H9 (cell line): ENCODE data around the gene THSD4. TPM values are rescaled to one million over a fixed set of nuclear protein-coding genes. Genes with fewer than 3 reads are reported as not detected.

Experiments used
- DNase-seq: peaks from one replicate; pipeline ENCODE4 v3.0.0-alpha.2; 2017
- H2AFZ ChIP-seq: one replicate; pipeline ENCODE4 v1.6.1; 2013; ENCODE audit warnings: mild to moderate bottlenecking, low read length, control low read depth, moderate library complexity
- H2AK5ac ChIP-seq: 2 replicates; pipeline ENCODE4 v1.6.1; 2013; ENCODE audit warnings: low read length, control low read depth, mixed read lengths; ENCODE audit not compliant: insufficient read length
- H2BK120ac ChIP-seq: one replicate; pipeline ENCODE4 v1.6.1; 2013; ENCODE audit warnings: low read depth, mild to moderate bottlenecking, low read length, control low read depth, inconsistent platforms; ENCODE audit not compliant: poor library complexity, severe bottlenecking
- H2BK12ac ChIP-seq: 2 replicates; pipeline ENCODE4 v1.6.1; 2013; ENCODE audit warnings: low read length, control low read depth, mixed read lengths, low read depth; ENCODE audit not compliant: insufficient read length
- H2BK15ac ChIP-seq: 2 replicates; pipeline ENCODE4 v1.6.1; 2013; ENCODE audit warnings: low read depth, low read length, control low read depth
- H2BK20ac ChIP-seq: one replicate; pipeline ENCODE4 v1.6.1; 2013; ENCODE audit warnings: low read depth, mild to moderate bottlenecking, low read length, control low read depth, inconsistent platforms; ENCODE audit not compliant: poor library complexity, severe bottlenecking
- H2BK5ac ChIP-seq: 2 replicates; pipeline ENCODE4 v1.6.1; 2013; ENCODE audit warnings: low read length, control low read depth, mixed read lengths; ENCODE audit not compliant: insufficient read length
- H3K14ac ChIP-seq: 2 replicates; pipeline ENCODE4 v1.6.1; 2013; ENCODE audit warnings: low read length, control low read depth; ENCODE audit not compliant: insufficient read depth
- H3K18ac ChIP-seq: 2 replicates; pipeline ENCODE4 v1.6.1; 2013; ENCODE audit warnings: low read depth, mild to moderate bottlenecking, mixed read lengths, low read length, control low read depth; ENCODE audit not compliant: insufficient read length
- H3K23ac ChIP-seq: 2 replicates; pipeline ENCODE4 v1.6.1; 2013; ENCODE audit warnings: low read length, control low read depth, mixed read lengths, low read depth; ENCODE audit not compliant: insufficient read length
- H3K23me2 ChIP-seq: 2 replicates; pipeline ENCODE4 v1.6.1; 2013; ENCODE audit warnings: low read depth, mild to moderate bottlenecking, mixed read lengths, low read length, control low read depth; ENCODE audit not compliant: insufficient read length, poor library complexity, severe bottlenecking
- H3K27ac ChIP-seq: 2 replicates; pipeline ENCODE4 v1.5.1; 2013; ENCODE audit warnings: low read length, control low read depth, mixed read lengths, low read depth; ENCODE audit not compliant: insufficient read length
- H3K27me3 ChIP-seq: 2 replicates; pipeline ENCODE4 v1.6.1; 2013; ENCODE audit warnings: low read length, control low read depth, inconsistent platforms; ENCODE audit not compliant: insufficient read depth
- H3K4ac ChIP-seq: 2 replicates; pipeline ENCODE4 v1.6.1; 2013; ENCODE audit warnings: low read depth, mild to moderate bottlenecking, control low read depth, inconsistent platforms, low read length, moderate library complexity
- H3K4me1 ChIP-seq: 2 replicates; pipeline ENCODE4 v1.6.1; 2013; ENCODE audit warnings: low read length, control low read depth, inconsistent platforms; ENCODE audit not compliant: insufficient read depth
- H3K4me2 ChIP-seq: 2 replicates; pipeline ENCODE4 v1.6.1; 2013; ENCODE audit warnings: low read length, control low read depth, mixed read lengths; ENCODE audit not compliant: insufficient read length, insufficient read depth
- H3K56ac ChIP-seq: 2 replicates; pipeline ENCODE4 v1.6.1; 2013; ENCODE audit warnings: low read depth, mild to moderate bottlenecking, mixed read lengths, low read length, control low read depth; ENCODE audit not compliant: insufficient read length
- H3K79me1 ChIP-seq: 2 replicates; pipeline ENCODE4 v1.6.1; 2013; ENCODE audit warnings: low read depth, mild to moderate bottlenecking, moderate library complexity, low read length, control low read depth, inconsistent platforms; ENCODE audit not compliant: insufficient read depth, poor library complexity, severe bottlenecking
- H3K79me2 ChIP-seq: 2 replicates; pipeline ENCODE4 v1.6.1; 2013; ENCODE audit warnings: low read length, control low read depth, inconsistent platforms; ENCODE audit not compliant: insufficient read depth
- H3K9ac ChIP-seq: 2 replicates; pipeline ENCODE4 v1.6.1; 2013; ENCODE audit warnings: low read length, control low read depth, mixed read lengths; ENCODE audit not compliant: insufficient read length; ENCODE audit errors: extremely low read depth
- H3K9me3 ChIP-seq: one replicate; pipeline ENCODE4 v1.6.1; 2013; ENCODE audit warnings: low read depth, low read length, inconsistent platforms; ENCODE audit not compliant: control insufficient read depth
- H3T11ph ChIP-seq: one replicate; pipeline ENCODE4 v1.6.1; 2013; ENCODE audit warnings: mild to moderate bottlenecking, low read length, control low read depth, inconsistent platforms
- H4K20me1 ChIP-seq: one replicate; pipeline ENCODE4 v1.6.1; 2013; ENCODE audit not compliant: control insufficient read depth, insufficient read length, insufficient read depth
- H4K5ac ChIP-seq: 2 replicates; pipeline ENCODE4 v1.6.1; 2013; ENCODE audit warnings: low read depth, mild to moderate bottlenecking, mixed read lengths, low read length, control low read depth; ENCODE audit not compliant: insufficient read length
- H4K8ac ChIP-seq: replicated peaks from 2 replicates; pipeline ENCODE4 v1.6.1; 2013; ENCODE audit warnings: low read length, control low read depth, mixed read lengths, low read depth; ENCODE audit not compliant: insufficient read length
- H4K91ac ChIP-seq: 2 replicates; pipeline ENCODE4 v1.6.1; 2013; ENCODE audit warnings: low read depth, mild to moderate bottlenecking, moderate library complexity, mixed read lengths, low read length, control low read depth; ENCODE audit not compliant: insufficient read length
- H3K27ac Mint-ChIP-seq, 3 experiments: 2 replicates in 2 of 3; 3 replicates in 1 of 3; pipeline ENCODE4 v1.8.0; 2020 to 2021; ENCODE audit warnings: mixed read lengths in 3 of 3, mild to moderate bottlenecking in 1 of 3, moderate library complexity in 1 of 3
- H3K27me3 Mint-ChIP-seq: 2 replicates; pipeline ENCODE4 v1.8.0; 2021; ENCODE audit warnings: low read depth, mild to moderate bottlenecking, moderate library complexity, mixed read lengths
- H3K36me3 Mint-ChIP-seq, 3 experiments: 2 replicates in 2 of 3; 3 replicates in 1 of 3; pipeline ENCODE4 v1.8.0; 2020 to 2021; ENCODE audit warnings: low read depth in 3 of 3, mixed read lengths in 3 of 3; ENCODE audit not compliant: insufficient read depth in 1 of 3
- H3K4me1 Mint-ChIP-seq, 2 experiments: 2 replicates each; pipeline ENCODE4 v1.8.0; 2020; ENCODE audit warnings: mixed read lengths in 2 of 2
- H3K4me3 Mint-ChIP-seq, 2 experiments: 2 replicates in 1 of 2; 3 replicates in 1 of 2; pipeline ENCODE4 v1.8.0; 2020 to 2021; ENCODE audit warnings: mild to moderate bottlenecking in 2 of 2, mixed read lengths in 2 of 2, moderate library complexity in 1 of 2
- H3K9me3 Mint-ChIP-seq, 2 experiments: 2 replicates in 1 of 2; 3 replicates in 1 of 2; pipeline ENCODE4 v1.8.0; 2020; ENCODE audit warnings: mild to moderate bottlenecking in 2 of 2, mixed read lengths in 2 of 2, moderate library complexity in 1 of 2
- WGBS: extraction: QIAGEN DNeasy Blood & Tissue Kit; methylation state at CpG from one replicate; pipeline ENCODE4 v1.1.7; 2013; ENCODE audit warnings: missing lambda C conversion rate, low lambda C conversion rate, mixed read lengths; ENCODE audit not compliant: insufficient read length; ENCODE audit errors: extremely low coverage; 5-methylcytosine and 5-hydroxymethylcytosine counted together
- total RNA-seq: library from RNA; stranded (reverse); gene quantifications from 2 replicates; pipeline ENCODE4 v1.2.1, GENCODE V29; 2021
- TF ChIP-seq, protein P1 (sequence below): fragments of 200-600 bp; sonication (generic); conservative IDR thresholded peaks from 3 replicates; pipeline ENCODE4 v1.8.0; 2021; ENCODE audit warnings: antibody characterized with exemption, mild to moderate bottlenecking

The THSD4 gene
- total RNA-seq, 1 experiment from 2014 or later = 5.5 TPM

DNA sequence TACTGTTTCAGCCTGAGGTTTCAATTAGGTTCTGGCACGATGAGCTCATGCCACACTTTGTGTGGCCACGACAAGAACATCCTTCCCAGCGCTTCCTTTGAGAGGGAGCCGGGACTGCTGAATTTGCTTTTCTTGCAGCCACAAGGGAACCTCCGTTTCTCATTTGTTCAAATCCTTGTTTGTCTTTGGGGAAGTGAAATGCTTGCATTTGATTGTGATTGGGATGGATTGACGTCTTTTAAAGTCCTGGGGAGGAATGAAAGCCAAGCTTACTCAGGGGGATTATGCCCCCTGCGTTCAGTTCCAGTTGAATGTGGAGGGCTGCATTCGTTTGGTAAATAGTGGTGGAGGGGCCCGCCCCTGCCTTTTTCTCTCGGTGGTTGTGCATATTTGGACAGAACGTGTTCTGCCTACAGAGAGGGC is 277.6 kb downstream of the THSD4 start:
- Histone ChIP-seq H4K5ac (no peak overlapping the region), H3K4me1 (peaks cover 5% of the 10 kb centered on the region; the same call in 1 of the 2 replicates), H4K91ac (no peak overlapping the region), H3K79me2 (no peaks in the 10 kb centered on the region), H3K18ac (no peak overlapping the region), H2BK12ac (no peak overlapping the region), H3K27ac (no peak overlapping the region), H4K20me1 (no peaks in the 10 kb centered on the region), H3K56ac (no peak overlapping the region), H3K23ac (no peak overlapping the region), H3K14ac (no peak overlapping the region), H3K79me1 (no peaks in the 10 kb centered on the region), H2BK120ac (no peak overlapping the region), H2AFZ (no peak overlapping the region), H3K9ac (no peak overlapping the region), H3K23me2 (no peaks in the 10 kb centered on the region), H3K9me3 (no peaks in the 10 kb centered on the region), H2BK5ac (no peak overlapping the region), H4K8ac (no peak overlapping the region), H3K4me2 (no peak overlapping the region), H3T11ph (no peak overlapping the region), H2BK15ac (no peak overlapping the region), H2BK20ac (no peak overlapping the region), H3K27me3 (no peaks in the 10 kb centered on the region), H2AK5ac (no peak overlapping the region), H3K4ac (no peak overlapping the region)
- no CpG with 5 or more reads among the region's 11 CpGs for whole genome bisulfite sequencing
- no peaks in the 10 kb centered on the region; the same call in 1 of the 2 replicates for H3K27me3 Mint-ChIP-seq
- H3K9me3 Mint-ChIP-seq = peaks cover 4 to 6% of the 10 kb centered on the region in 2 experiments
- DNase-seq = no peak
- H3K4me3 Mint-ChIP-seq = no peak overlapping the region; a peak in 2 of 5 replicates
- peak overlapping the region; percentile 1 to 76 (median 8); a peak in 4 of 7 replicates for H3K27ac Mint-ChIP-seq
- TF ChIP-seq, protein P1, sequence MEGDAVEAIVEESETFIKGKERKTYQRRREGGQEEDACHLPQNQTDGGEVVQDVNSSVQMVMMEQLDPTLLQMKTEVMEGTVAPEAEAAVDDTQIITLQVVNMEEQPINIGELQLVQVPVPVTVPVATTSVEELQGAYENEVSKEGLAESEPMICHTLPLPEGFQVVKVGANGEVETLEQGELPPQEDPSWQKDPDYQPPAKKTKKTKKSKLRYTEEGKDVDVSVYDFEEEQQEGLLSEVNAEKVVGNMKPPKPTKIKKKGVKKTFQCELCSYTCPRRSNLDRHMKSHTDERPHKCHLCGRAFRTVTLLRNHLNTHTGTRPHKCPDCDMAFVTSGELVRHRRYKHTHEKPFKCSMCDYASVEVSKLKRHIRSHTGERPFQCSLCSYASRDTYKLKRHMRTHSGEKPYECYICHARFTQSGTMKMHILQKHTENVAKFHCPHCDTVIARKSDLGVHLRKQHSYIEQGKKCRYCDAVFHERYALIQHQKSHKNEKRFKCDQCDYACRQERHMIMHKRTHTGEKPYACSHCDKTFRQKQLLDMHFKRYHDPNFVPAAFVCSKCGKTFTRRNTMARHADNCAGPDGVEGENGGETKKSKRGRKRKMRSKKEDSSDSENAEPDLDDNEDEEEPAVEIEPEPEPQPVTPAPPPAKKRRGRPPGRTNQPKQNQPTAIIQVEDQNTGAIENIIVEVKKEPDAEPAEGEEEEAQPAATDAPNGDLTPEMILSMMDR = no peak
- H3K4me1 Mint-ChIP-seq = peaks cover 42 to 48% of the 10 kb centered on the region in 2 experiments
- H3K36me3 Mint-ChIP-seq = peaks cover 0 to 13% (median 8%) of the 10 kb centered on the region in 3 experiments; a peak in 5 of 7 replicates
